NCI-H1436 treated with DMSO at 0.1 percent for 48 hours (cell line): ENCODE data around the gene EMC8.
"Not testable (repeated sequence)": the region's sequence is repeated elsewhere in the genome, so short reads cannot be mapped to it uniquely, and the experiment has no call there.

Experiments
- DNase-seq: peaks from one replicate; lab custom pipeline; 2025; lab: John Stamatoyannopoulos, UW

EMC8 gene

DNA sequence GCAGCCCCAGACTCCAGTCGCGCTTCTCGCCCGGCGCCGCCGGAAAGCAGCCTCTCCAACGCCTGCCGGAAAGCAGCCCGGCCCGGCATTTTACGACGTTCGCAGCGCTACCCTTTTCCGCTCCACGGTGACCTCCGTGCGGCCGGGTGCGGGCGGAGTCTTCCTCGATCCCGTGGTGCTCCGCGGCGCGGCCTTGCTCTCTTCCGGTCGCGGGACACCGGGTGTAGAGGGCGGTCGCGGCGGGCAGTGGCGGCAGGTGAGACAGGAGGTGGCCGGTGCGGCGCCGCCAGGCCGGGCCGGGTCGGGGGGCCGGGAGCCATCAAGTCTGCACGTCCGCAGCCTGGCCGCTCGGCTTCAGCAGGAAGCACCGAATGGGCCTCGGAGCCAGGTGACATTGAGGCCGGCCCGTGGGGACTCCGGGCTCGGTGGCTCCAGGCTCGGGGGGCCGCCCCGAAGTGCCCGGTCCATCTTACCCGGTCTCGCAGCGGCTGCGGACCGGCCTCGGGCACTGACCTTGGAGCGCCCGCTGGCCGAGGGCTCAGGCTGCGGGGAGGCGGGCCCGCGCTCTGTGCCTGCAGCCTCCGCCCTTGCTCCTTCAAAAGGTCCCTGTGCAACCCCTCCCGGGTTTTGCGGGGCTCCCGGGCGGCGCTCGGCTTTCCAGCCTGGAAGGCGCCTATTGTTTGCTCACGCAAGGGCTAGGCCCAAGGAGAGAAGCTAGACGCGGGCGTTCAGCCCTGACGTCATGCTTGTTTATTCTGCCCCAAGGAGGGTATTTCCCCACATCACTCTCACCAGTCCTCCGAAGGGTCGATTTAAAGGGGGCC, at the start of gene EMC8, which contains the start of gene COX4I1:
TSS of gene EMC8 (minus strand) at position 48 of the 824 bp plus-strand sequence. CDS start 249 bp downstream, outside the sequence.
TSS of gene COX4I1 (plus strand) at position 199 of the 824 bp plus-strand sequence. CDS start 1,511 bp downstream, outside the sequence.
- DNase-seq, result peak; percentile 39

DNA sequence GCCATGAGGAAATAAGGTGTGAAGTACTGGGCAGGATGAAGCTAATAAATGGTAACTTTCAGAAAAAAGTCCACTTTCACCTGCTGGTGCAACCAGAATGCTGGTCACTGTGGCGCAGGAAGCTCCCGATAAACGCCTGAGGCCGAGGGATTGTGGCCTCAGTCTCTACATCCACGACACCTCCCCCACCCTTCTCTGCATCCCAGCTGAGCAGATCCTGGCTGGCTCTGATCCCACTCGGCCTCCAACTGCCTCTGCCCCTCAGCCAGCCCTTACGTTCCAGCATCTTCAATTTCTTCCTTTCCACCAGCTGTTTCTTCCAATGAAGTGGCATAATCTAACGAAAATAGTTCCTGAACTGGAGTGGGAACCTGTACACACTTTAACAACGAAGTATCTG, 49.6 kb upstream of the EMC8 start:
- DNase-seq, result no peak

DNA sequence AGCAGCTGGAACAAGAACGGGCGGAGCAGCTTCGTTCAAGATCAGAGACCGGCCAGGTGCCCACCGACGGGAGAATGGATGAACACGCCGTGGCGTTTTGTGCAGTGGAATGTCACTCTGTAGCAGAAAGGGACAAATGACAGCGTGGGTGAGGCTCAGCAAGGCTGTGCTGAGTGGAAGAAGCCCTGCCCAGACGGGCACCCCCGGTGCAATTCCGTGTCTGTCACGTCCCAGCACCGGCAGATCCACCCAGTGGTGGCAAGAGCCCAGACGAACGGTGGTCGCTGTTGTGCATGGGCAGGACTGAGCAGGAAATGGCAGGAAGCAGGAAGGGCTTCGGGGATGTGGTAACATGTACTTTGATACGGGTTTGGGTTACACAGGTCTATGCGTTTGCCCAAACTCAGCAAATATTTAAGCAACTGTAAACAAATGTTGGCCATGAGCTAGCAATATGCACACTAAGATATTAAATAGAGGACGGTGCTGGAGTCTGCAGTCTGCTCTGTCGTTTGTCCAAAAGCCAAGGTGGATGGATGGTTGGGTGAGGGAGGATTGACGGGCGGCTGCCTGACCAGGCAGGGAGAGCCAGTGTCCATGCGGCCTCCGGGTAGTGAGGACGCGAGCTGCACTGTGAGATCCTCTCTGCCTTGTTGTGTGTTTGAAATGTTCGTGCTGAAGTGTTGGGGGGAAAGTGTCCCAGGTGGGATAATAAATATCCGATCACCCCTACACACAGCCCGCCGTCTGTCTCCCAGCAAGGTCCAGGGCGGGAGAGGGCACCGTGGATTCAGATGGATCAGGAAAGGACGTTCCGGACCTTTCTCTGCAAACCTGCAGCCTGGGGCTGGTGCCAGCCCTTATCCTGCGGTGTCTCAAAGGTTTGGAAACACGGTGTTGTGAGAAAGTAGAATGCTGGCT, 48.6 kb upstream of the EMC8 start:
- no peak for DNase-seq

DNA sequence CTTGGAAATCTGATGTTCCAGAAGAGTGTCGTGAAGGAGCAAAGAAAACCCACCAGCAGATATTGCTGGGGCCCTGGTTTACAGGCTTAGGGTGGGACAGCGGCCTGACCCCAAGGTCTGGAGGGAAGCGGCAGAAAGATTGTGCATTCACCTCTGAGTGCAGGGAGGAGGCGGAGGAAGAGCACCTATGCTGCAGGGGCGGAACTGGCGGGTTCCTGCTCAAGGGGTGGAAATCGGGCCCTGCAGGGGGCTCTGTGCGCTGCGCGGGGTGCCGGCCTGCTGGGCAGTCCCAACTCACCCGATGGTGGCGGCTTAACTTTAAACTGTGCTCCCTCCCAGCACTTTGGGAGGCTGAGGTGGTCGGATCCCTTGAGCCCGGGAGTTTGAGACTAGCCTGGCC, 47.7 kb upstream of the EMC8 start:
- no peak for DNase-seq

DNA sequence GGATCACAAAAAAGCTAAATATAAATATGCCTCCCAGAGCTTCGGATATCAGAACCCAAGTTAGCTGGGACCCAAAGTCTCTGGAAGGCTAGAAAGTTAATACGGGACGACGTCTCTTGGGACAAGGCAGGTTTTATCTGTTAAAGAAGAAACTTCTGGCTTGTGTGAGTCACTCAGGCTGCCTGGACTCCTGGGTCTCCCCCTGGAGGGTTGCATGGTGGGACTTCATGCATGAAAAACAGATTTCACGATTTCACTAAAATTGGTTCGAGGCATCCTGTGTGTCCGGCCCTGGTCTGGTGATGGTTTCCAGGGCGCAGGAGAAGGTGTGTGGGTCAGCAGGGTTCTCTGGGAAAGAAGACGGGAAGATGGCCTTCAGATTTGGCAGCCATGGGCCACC, 47.1 kb upstream of the EMC8 start:
- DNase-seq, result no peak

DNA sequence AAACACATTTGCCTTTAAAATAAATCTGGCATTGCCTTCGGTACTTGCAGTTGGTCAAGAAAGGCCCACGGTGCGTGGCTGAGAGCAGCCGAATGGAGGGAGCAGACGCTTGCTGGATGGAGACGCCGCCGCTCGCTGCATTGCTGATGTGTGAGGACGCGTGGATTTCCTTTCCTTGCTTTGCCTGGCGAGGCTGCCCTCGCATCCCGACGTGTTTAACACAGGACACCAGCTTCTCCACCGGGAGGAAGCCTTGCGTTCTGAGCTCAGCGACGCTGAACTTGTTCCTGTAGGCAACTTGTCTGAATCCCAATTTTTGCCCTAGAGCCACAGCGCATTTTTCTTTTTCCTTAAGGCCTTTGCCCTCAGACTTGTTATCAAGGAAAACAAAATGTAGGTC, 45.9 kb upstream of the EMC8 start:
- DNase-seq, result no peak

DNA sequence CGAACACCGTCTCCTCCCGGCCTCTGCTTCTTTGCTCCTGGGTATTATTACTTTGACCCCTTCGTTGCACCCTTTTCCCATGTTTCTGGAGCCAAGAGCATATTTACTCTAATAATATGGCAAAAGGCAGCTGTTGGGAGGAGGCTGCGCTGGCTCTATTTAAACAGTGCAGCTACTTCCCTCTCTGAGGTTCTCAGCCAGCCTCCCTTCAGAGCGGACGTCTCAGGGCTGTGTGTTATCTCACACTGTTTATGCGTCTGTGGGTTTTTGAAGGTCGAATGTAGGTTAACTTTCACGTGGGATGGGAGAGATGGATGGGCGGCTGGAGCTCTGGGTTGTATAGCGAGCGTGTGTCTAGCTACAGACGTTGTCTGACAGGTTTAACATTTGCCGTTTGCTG, 45.4 kb upstream of the EMC8 start:
- DNase-seq, result no peak

DNA sequence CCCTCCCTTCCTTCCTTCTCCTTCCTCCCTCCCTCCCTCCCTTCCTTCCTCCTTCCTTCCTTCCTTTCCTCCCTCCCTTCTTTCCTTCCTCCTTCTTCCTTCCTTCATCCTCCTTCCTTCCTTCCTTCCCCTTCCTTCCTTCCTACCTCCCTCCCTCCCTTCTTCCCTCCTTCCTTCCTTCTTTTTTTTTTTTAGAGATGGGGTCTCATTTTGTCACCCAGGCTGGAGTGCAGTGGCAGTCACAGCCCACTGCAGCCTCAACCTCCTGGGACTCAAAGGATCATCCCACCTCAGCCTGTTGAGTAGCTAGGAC, 44.8 kb upstream of the EMC8 start:
- DNase-seq, result no peak

DNA sequence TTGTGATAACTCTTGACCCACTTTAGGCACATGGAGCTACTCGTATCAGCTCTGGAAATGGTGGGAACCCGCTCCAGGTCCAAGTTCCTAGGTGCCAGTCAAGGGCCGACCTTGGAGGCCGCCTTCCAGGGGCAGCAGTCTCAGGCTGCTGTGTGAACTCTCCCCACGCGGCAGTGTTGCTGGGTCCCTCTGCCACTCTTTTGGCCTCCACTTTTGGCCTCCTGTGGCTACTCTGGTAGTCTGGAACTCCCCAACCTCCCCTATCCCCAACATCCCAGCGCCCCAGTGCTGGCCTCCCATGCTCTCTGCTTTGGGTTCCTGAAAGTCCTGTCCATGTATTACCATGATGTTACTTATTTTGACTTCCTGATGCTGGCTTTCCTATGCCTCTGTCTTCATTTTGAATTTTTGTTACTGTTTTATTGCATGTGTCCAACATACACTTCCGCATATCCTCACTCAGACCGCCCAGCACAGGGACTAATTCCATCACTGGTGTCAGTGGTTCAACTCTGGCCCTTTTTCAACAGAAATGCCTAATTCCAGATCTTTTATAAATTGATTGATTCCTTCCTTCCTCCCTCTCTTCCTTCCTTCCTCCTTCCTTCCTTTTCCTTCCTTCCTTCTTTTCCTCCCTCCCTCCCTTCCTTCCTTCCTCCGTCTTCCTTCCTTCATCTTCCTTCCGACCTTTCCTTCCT, 44.3 kb upstream of the EMC8 start:
- DNase-seq, result no peak

DNA sequence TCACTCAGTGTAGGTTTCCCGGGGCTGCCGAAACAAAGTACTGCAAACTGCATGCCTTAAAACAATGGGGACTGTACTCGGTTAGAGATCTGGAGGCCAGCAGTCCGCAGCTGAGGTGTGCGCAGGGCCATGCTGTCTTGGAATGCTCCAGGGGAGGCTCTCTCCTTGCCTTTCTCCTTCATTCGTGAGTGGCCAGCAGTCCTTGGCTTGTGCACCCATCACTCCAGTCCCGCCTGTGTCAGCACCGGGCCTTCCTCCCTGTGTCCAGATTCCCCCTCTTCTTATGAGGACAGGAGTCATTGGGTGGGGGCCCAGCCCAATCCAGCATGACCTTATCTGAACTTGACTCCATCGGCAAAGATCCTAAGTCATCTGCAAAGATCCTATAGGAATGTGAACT, 43.5 kb upstream of the EMC8 start:
- no peak for DNase-seq

DNA sequence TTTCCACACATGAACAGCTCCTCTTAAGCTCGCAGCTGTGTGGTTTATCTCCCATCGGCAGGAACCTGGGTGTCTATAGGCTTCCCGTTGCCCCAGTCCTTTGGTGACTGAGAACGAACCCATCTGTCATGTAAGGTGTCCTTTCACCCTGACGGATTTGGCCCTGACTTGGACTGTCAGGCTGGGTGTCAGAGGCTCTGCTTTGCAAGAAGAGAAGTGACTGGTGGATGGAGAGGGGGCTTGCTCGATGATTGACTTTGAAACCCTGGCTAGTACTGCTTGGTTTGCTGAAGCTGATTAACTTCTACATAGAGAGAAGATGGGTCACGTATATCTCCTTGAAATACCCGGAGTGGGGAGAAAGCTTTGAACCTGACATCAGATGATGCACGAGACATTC, 43.1 kb upstream of the EMC8 start:
- no peak for DNase-seq

DNA sequence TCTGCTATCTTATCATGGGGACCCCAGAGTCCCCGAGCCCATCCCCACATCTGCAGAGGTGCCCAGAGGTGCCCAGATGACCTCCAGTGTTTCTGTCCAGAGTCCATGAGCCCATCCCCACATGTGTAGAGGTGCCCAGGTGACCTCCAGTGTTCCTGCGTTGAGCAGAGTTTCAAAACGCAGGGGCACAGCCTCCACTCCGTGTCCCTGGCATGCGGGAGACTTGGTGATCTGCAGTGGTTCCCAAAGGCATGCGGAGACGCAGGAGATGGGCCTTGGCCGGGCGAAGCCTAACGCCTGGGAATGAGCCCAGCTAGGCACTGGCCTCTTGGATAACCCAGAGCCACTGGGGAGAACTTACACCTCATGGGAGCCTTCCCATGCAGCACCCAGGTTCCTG, 41.5 kb upstream of the EMC8 start:
- DNase-seq, result no peak

DNA sequence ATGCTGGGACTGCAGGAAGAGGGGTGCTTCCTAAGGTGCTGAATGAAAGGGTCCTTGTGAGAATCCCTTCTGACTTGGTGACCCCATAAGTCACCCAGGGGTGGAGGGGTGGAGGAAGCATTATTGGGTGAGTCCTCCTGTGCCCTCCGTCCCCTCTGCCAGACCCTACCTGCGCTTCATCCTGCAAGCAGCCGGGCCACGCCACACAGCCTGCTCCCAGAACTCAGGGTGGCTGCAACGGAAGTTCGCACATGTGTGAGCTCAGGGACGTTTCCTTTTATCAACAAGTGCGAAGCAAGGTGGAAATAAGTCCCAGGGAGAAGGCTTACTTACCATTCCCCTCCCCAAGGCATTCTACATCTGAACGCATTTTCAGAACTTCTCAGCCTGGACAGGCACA, 41.1 kb upstream of the EMC8 start:
- no peak for DNase-seq

DNA sequence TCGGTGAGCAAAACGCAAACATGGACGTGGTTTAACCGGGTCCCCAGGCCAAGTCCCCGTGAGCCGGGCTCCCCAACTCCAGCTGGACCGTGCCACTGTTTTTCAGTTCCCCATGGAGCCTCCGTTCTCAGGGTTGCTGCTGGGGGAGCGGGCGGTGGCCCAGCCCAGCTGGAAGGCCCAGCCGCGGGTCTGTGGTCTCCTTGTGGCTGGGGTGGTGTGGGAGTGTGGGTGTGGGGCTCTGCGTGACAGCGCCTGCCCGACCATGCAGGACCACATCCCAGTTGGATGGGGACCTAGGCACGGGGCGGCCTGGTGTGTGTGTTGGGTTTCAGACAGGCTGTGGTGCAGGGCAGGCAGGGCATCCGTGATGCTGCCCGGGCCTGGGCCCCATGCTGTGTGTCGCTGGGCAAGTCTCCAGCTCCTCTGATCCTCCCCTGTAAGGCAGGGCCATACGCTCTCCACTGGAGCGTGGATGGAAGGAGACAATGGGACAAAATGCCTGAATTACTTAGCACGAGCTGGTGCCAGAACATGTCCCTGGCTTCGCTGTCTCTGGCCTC, 40.4 kb upstream of the EMC8 start:
- DNase-seq, result no peak

DNA sequence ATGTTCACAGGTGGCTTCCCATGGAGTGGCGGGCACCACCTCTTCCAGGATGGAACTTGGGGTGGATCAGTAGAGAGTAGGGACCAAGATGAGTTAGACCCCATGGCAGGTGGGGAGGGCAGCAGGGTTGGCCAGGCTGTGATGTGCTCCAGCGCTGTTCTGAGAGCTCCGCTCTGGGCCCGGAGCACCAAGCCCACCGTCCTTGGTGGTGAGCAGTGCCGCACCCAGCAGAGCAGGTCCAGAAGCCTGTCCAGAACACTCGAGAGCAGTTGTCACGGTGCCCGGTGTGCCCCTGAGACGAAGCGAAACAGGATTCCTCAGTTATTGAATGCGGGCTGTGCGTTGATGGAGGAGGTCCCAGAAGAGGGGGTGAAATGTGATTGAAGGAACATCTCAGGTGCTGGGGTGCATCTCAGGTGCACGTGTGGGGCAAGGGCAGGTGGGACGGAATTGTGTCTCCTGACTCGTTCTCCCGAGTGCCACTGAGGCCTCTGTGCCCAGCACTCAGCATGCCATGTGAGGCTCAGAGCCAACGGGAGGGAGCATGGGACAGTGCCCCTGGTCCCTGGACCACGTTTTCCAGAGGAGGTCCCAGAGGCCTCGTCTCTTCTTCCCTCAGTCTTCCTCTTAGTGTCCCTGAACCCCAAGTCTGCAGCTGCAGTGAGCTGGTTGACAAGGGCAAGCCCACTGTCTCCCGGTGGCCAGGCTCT, 39.7 kb upstream of the EMC8 start:
- DNase-seq, result no peak

DNA sequence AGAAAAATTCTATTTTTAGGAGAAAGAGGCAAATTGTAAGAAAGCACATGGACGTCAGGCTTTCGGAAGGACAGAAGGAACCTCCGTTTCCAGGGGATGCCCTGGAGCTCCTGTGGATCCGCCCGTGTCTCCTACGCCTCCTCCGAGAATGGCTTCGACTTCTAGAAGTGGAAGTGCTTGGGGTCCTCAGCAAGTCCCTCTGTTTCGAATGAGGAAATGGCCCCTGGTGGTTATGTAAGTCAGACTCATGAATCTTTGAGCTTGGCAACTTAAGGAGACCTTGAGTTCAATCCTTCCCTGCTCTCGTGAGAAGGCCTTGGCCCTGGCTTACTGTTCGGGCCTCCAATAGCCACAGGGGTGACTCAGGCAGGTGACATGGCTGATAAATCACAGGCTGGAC, 39.0 kb upstream of the EMC8 start:
- DNase-seq, result no peak

DNA sequence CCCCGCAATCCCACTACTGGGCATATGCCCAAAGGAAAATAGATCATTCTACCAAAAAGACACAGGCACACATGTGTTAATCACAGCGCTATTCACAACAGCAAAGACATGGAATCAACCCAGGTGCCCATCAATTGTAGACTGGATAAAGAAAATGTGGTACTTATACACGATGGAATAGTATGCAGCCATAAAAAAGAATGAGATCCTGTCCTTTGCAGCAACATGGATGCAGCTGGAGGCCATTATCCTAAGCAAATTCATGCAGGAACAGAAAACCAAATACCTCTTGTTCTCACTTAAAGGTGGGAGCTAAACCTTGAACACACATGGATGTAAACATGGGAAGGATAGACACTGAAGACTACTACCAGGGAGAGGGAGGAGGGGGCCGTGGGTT, 38.3 kb upstream of the EMC8 start:
- not testable (repeated sequence) for DNase-seq

DNA sequence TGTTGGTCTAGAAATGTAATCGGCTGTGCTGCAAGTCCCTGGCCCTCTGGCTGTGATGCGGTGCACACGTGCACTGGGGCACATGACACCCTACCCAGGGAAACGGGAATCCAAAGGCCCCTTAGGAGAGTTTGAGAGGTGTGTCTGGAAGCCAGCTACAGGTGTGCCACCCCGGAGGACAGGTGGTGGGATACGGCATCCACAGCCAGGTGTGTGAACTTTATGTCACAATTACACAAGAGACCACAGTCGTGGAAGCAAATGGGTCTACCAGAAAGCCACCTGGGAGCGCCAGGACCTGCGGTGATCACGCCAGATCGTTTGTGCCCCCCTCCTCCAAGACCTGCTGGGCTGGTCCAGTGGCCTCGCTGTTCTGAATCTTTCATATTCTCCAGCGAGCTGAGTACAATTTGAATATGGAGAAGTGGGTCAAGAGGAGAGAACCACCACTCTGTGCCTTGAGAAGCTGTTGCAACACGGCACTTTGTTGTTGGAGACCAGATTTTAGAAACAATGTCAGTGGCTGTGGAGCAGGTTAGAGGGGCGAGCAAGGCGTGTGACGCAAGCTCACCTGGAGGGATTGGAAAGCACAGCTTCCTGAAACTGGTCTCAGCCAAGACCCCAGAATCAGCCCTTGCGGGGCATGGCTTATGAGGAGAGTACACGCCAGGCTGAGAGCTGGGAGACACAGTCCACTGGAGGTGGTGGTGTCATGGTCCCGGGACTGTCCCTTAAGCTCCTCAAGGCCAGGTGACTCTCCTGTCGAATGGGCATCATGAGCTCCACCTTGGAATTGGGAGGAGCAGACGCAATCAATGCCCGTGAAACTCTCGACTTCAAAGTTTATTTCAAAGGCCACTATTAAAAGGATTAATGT, 37.6 kb upstream of the EMC8 start:
- no peak for DNase-seq

DNA sequence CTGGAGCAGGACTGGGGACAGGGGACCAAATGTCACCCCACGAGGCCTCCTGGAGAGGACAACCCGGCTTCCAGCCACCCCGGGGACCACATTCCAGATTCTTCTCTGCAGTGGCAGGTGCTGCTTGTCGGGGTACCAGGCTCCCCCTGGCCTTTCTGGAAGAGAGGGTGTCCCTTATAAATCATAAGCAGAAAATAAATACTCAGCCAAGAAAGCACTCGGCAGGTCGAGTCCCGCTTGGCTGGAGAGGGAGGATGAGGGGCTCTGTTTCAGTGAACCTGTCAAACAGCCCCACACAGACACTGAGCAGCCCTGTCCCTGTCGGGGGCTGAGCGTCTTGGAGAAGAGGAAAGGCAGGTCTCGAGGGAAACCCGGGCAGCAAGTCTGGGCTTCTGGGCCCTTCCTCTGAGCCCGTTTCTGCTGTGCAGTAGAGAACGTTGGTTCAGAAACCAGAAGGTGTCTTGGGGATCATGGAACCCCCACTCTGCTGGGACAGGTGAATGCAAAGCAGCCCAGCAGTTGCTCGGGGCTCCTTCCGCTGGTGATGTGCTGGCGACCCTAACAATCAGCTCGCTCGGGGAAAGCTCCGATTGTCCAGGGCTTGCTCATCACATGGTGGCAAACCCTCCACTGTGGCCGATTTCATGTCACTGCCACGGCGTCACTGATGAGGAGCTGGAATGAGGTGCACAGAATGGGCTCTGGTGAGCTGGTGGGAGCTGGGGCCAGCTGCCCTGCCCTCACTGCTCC, 36.8 kb upstream of the EMC8 start:
- no peak for DNase-seq

DNA sequence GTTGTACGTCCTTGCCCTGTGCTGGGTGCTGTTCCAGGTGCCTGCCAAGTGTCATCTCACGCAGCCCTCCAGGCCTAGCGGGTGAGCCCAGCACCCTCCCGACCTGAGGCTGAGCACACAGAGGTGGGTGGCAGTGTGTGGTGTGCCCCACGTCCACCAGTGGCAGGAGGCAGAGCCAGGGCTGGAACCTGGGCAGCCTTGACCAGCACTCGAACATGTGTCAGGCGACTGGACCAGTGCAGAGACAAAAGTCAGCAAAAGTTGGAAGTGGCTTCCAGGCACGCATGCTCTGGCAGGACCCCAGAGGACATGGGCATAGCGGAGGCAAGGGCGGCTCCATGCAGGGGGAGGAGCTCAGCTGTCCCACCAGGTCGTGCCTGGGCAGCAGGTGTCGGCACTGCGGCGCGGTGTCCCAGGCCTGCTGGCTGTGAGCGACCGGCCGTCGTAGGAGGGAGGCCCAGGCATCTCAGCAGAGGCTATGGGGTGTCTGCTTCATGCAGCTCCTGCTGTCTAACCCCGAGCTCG, 35.9 kb upstream of the EMC8 start:
- no peak for DNase-seq
